ENCODE data around the gene TMEM117. TPM values are rescaled to one million over a fixed set of nuclear protein-coding genes. Genes with fewer than 3 reads are reported as not detected.

TMEM117 gene
- total and polyA plus RNA-seq, 10 of the 15 experiments (the other 5 are each of a cell fraction or from before 2014, with no cell fraction given) = 3.1 to 8.2 (median 6.1) TPM

DNA sequence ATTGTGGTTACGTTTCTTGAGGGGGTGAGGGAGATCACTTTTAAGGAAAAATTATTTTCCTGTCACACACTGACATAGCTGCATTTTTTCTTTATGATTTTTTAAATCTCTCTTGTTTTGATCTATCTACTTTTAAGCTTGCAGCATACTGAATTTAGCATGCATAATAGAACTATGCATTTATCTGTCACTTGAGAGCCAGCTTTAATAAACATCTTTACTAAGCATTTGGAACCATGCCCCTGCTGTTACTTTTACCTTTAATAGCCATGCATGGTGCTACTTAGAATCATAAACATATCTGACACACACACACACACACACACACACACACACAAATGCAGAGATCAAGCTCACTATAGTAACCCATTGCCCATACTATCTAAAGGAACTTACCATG is 554.0 kb downstream of the TMEM117 start:
- Histone ChIP-seq H2AFZ (ENCODE audit: control insufficient read depth, low read depth, low read length) (no peak overlapping the region), H3K9ac (ENCODE audit: control insufficient read depth, insufficient read depth, low read length) (no peak overlapping the region), H3K27ac (ENCODE audit: control insufficient read depth, insufficient read depth) (no peak overlapping the region), H3K4me1 (ENCODE audit: control insufficient read depth, insufficient read depth, low read length) (no peaks in the 10 kb centered on the region), H3K9me3 (replicated peaks; ENCODE audit: control insufficient read depth, insufficient read depth, low read length) (no peaks in the 10 kb centered on the region), H3K27me3 (replicated peaks in 1 of 2; ENCODE audit: control insufficient read depth in 2 of 2, insufficient read depth in 2 of 2, low read length in 1 of 2) (no peaks in the 10 kb centered on the region), H3K36me3 (ENCODE audit: control insufficient read depth in 2 of 2, insufficient read depth in 2 of 2, low read length in 1 of 2) (no peaks in the 10 kb centered on the region), H3K4me2 (ENCODE audit: control insufficient read depth, insufficient read depth) (no peak overlapping the region), H4K20me1 (ENCODE audit: control insufficient read depth, insufficient read depth) (no peaks in the 10 kb centered on the region), H3K79me2 (ENCODE audit: control insufficient read depth, insufficient read depth, low read length) (no peaks in the 10 kb centered on the region), H3K4me3 (no peak overlapping the region)
- DNase-seq (ENCODE audit: low read depth, low spot score) (no peak), FAIRE-seq (no peak), ATAC-seq (no peak)
- no TSS peak for BruUV-seq (replicated peaks)
- WGBS (ENCODE audit: insufficient coverage, insufficient replicate concordance, low lambda C conversion rate, missing lambda C conversion rate) = 50% methylated on average over 1 of the region's 1 CpG
- in situ Hi-C loops (cut with MboI) = no loop called here
- intact Hi-C loops (cut with micrococcal nuclease; ENCODE audit: unreplicated experiment) = no loop called here
- ChIA-PET SMC1A (ENCODE audit: uncharacterized antibody, unreplicated experiment) (interaction anchor here (0.6 to 2.1 kb wide), 9 partner anchors 9 to 315 kb away, joined by 3 to 13 read pairs (median 3); no protein-coding TSS in a partner anchor), CTCF (interaction anchor here (1.1 to 1.2 kb wide), 2 partner anchors 9 to 12 kb away, joined by 3 read pairs; no protein-coding TSS in a partner anchor), RAD21 (ENCODE audit: unreplicated experiment) (no interaction called here), POLR2A (no interaction called here)
- no peak for TF ChIP-seq MYC (IDR thresholded peaks at IDR 0.05; ENCODE audit: insufficient read depth, insufficient read length, insufficient replicate concordance, low read length, severe bottlenecking)
- no peak for TF ChIP-seq TCF7 (IDR thresholded peaks at IDR 0.05; ENCODE audit: borderline replicate concordance)
- no peak for TF ChIP-seq NFYA (IDR thresholded peaks at IDR 0.05; ENCODE audit: borderline replicate concordance, low read depth, low read length)
- TF ChIP-seq FOXK2 (IDR thresholded peaks at IDR 0.05) = no peak

GRCh38 chr12:44397631-44398030 is 561.8 kb downstream of the TMEM117 start:
- H3K79me2 ChIP-seq (ENCODE audit: control insufficient read depth, insufficient read depth, low read length) = no peaks in the 10 kb centered on the region
- no peak overlapping the region for H3K4me2 ChIP-seq (ENCODE audit: control insufficient read depth, insufficient read depth)
- DNase-seq (ENCODE audit: low read depth, low spot score) (no peak), ATAC-seq (no peak), FAIRE-seq (no peak)
- H3K9ac ChIP-seq (ENCODE audit: control insufficient read depth, insufficient read depth, low read length) = no peak overlapping the region
- POLR2A ChIA-PET = interaction anchor here (0.6 to 0.7 kb wide), 2 partner anchors 24 to 146 kb away, joined by 3 read pairs; no protein-coding TSS in a partner anchor
- H2AFZ ChIP-seq (ENCODE audit: control insufficient read depth, low read depth, low read length) = no peak overlapping the region
- no TSS peak for BruUV-seq (replicated peaks)
- CTCF ChIA-PET = interaction anchor here (0.6 kb wide), 1 partner anchor 96 kb away, joined by 3 read pairs; no protein-coding TSS in a partner anchor
- SMC1A ChIA-PET (ENCODE audit: uncharacterized antibody, unreplicated experiment) = interaction anchor here (0.6 to 2.5 kb wide), 5 partner anchors 7 to 1132 kb away, joined by 3 to 13 read pairs (median 4); no protein-coding TSS in a partner anchor
- RAD21 ChIA-PET (ENCODE audit: unreplicated experiment) = interaction anchor here (0.6 kb wide), 1 partner anchor 44 kb away, joined by 3 read pairs; no protein-coding TSS in a partner anchor
- no peak overlapping the region for H3K4me3 ChIP-seq
- no peaks in the 10 kb centered on the region for H4K20me1 ChIP-seq (ENCODE audit: control insufficient read depth, insufficient read depth)
- H3K36me3 ChIP-seq (ENCODE audit: control insufficient read depth in 2 of 2, insufficient read depth in 2 of 2, low read length in 1 of 2) = no peaks in the 10 kb centered on the region
- no peaks in the 10 kb centered on the region for H3K4me1 ChIP-seq (ENCODE audit: control insufficient read depth, insufficient read depth, low read length)
- TF ChIP-seq TBL1XR1 (IDR thresholded peaks at IDR 0.05; ENCODE audit: low read depth, low read length) (no peak), USF2 (IDR thresholded peaks at IDR 0.05; ENCODE audit: borderline replicate concordance, low read depth, low read length) (no peak), ELK1 (IDR thresholded peaks at IDR 0.05; ENCODE audit: low read depth, low read length) (no peak), PAX5 (IDR thresholded peaks at IDR 0.05; ENCODE audit: borderline replicate concordance, low read depth, low read length) (no peak), ESRRA (IDR thresholded peaks at IDR 0.05; ENCODE audit: low read length) (no peak)
- H3K27ac ChIP-seq (ENCODE audit: control insufficient read depth, insufficient read depth) = no peak overlapping the region
- intact Hi-C loops (cut with micrococcal nuclease; ENCODE audit: unreplicated experiment) = no loop called here
- 64% methylated on average over 3 of the region's 3 CpGs for WGBS (ENCODE audit: insufficient coverage, insufficient replicate concordance, low lambda C conversion rate, missing lambda C conversion rate)
- H3K27me3 ChIP-seq (replicated peaks in 1 of 2; ENCODE audit: control insufficient read depth in 2 of 2, insufficient read depth in 2 of 2, low read length in 1 of 2) = no peaks in the 10 kb centered on the region
- in situ Hi-C loops (cut with MboI) = no loop called here
- H3K9me3 ChIP-seq (replicated peaks; ENCODE audit: control insufficient read depth, insufficient read depth, low read length) = no peaks in the 10 kb centered on the region; the same call in 2 of the 3 replicates
